Ascending aorta (tissue), 2 donors: Measurements from ENCODE around the gene AMZ2. TPM values are rescaled to one million over a fixed set of nuclear protein-coding genes. Genes with fewer than 3 reads are reported as not detected.
"Not testable (repeated sequence)": the region's sequence is repeated elsewhere in the genome, so short reads cannot be mapped to it uniquely, and the experiment has no call there.

ENCODE experiments used
- DNase-seq, 2 donors: peaks; one replicate each; pipeline ENCODE4 v3.0.0-alpha.2; 2019; ENCODE audit warnings: low spot score in 2 of 2
- H3K27ac ChIP-seq, 2 donors: fragments of 200-600 bp; sonication (generic); one replicate each; pipeline ENCODE4 v1.5.1; 2016 to 2017; ENCODE audit warnings: mild to moderate bottlenecking in 1 of 2
- H3K27me3 ChIP-seq: fragments of 200-600 bp; sonication (generic); one replicate; pipeline ENCODE4 v1.5.1; 2017
- H3K36me3 ChIP-seq, 2 donors: fragments of 200-600 bp; sonication (generic); one replicate each; pipeline ENCODE4 v1.5.1; 2016
- H3K4me1 ChIP-seq, 2 donors: fragments of 200-600 bp; sonication (generic); one replicate each; pipeline ENCODE4 v1.5.1; 2016 to 2017; ENCODE audit warnings: mild to moderate bottlenecking in 1 of 2
- H3K4me3 ChIP-seq, 2 donors: fragments of 200-600 bp; sonication (generic); one replicate each; pipeline ENCODE4 v1.5.1; 2016 to 2017; ENCODE audit warnings: mild to moderate bottlenecking in 1 of 2
- H3K9me3 ChIP-seq, 2 donors: fragments of 200-600 bp; sonication (generic); one replicate each; pipeline ENCODE4 v1.5.1; 2016
- intact Hi-C: fragments of 100-400 bp; cut with DNase I; formaldehyde crosslinking; loops from one replicate; pipeline ENCODE4 v1.15.1; 2023
- total RNA-seq: library from RNA; depleted of rRNA; stranded (reverse); fragments of >200 nt; gene quantifications from one replicate; pipeline ENCODE4 v1.1.0, GENCODE V29; 2016
- TF ChIP-seq, protein P1 (sequence below), 3 experiments: fragments of 200-600 bp in 2 of 3; fragments of 450-650 bp in 1 of 3; sonication (generic) in 2 of 3; IDR thresholded peaks; one replicate each; pipeline ENCODE4 v1.5.1; 2016 to 2019; ENCODE audit warnings: antibody characterized with exemption in 3 of 3, mild to moderate bottlenecking in 1 of 3, moderate library complexity in 1 of 3

Gene AMZ2
- total RNA-seq, 1 donor from 2014 or later, result 41.6 TPM

DNA sequence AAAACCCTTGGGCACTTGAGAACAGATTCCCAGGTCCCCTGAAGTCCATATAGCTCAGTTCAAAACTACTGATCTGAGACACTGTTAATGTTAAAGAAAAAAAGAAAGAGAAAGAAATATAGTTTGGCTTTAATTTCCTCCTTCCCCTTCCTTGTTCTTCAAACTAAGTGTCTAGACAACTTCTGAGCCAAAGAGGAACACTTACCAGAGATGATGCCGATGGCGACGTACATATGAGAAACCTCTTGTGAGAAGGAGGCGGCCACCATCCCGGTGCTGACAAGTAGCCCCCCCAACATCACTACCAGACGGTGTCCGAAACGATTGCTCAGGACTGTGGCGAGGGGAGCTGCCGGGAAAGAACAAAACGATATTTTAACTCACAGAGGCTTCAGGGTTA lies 25.9 kb downstream of the AMZ2 start:
- TF ChIP-seq, protein P1, sequence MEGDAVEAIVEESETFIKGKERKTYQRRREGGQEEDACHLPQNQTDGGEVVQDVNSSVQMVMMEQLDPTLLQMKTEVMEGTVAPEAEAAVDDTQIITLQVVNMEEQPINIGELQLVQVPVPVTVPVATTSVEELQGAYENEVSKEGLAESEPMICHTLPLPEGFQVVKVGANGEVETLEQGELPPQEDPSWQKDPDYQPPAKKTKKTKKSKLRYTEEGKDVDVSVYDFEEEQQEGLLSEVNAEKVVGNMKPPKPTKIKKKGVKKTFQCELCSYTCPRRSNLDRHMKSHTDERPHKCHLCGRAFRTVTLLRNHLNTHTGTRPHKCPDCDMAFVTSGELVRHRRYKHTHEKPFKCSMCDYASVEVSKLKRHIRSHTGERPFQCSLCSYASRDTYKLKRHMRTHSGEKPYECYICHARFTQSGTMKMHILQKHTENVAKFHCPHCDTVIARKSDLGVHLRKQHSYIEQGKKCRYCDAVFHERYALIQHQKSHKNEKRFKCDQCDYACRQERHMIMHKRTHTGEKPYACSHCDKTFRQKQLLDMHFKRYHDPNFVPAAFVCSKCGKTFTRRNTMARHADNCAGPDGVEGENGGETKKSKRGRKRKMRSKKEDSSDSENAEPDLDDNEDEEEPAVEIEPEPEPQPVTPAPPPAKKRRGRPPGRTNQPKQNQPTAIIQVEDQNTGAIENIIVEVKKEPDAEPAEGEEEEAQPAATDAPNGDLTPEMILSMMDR (IDR thresholded peaks at IDR 0.05), result no peak
- no peaks in the 10 kb centered on the region for H3K4me1 ChIP-seq
- H3K27me3 ChIP-seq, result no peaks in the 10 kb centered on the region
- no peak for DNase-seq
- H3K27ac ChIP-seq, result no peak overlapping the region
- intact Hi-C loops, result no loop called here
- no peak overlapping the region for H3K4me3 ChIP-seq
- H3K36me3 ChIP-seq, result no peaks in the 10 kb centered on the region
- peaks cover 0 to 6% of the 10 kb centered on the region in 2 donors for H3K9me3 ChIP-seq

DNA sequence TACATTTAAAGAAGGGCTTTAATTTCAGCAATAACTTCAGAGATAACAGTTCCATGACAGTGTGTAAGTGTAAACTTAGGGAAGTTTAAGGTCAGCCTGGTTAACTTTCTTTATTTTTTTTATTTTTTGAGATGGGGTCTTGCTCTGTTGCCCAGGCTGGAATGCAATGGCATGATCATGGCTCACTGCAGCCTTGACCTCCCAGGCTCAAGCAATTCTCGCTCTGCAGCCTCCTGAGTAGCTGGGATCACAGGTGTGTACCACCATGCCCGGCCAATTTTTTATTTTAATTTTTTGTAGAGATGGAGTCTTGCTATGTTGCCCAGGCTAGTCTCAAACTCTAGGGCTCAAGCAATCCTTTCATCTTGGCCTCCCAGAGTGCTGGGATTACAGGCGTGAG lies 28.5 kb downstream of the AMZ2 start:
- H3K9me3 ChIP-seq, H3K36me3 ChIP-seq, H3K27me3 ChIP-seq, intact Hi-C loops, H3K4me3 ChIP-seq, H3K4me1 ChIP-seq, H3K27ac ChIP-seq, DNase-seq: not testable (repeated sequence)

DNA sequence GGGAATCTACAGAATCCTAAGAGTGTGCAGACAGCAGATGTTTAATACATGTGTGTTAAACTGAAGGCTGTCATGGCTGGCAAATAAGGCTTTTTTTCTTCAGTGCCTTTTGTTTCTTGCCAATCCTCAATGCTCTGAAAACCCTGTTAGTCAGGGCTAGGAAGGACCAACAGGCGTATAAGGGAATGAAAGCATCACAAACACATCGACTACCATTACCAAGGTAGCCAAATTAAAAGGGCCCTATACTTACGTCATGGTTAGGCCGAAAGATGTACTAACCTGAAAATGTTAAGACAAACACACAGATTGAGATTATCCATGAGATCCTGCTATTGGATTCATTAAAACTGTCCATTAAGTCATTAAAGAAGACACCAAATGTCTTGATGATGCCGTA lies 30.0 kb downstream of the AMZ2 start:
- no peak overlapping the region for H3K27ac ChIP-seq
- H3K4me1 ChIP-seq, result no peaks in the 10 kb centered on the region
- TF ChIP-seq, protein P1 (IDR thresholded peaks at IDR 0.05), result no peak
- no peak for DNase-seq
- H3K27me3 ChIP-seq, result no peaks in the 10 kb centered on the region
- peaks cover 0 to 6% of the 10 kb centered on the region in 2 donors for H3K9me3 ChIP-seq
- no peak overlapping the region for H3K4me3 ChIP-seq
- H3K36me3 ChIP-seq, result no peaks in the 10 kb centered on the region
- intact Hi-C loops, result no loop called here

DNA sequence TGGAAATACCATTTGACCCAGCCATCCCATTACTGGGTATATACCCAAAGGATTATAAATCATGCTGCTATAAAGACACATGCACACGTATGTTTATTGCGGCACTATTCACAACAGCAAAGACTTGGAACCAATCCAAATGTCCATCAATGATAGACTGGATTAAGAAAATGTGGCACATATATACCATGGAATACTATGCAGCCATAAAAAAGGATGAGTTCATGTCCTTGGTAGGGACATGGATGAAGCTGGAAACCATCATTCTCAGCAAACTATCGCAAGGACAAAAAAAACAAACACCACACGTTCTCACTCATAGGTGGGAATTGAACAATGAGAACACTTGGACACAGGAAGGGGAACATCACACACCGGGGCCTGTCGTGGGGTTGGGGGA lies 34.1 kb downstream of the AMZ2 start:
- H3K9me3 ChIP-seq, H3K4me1 ChIP-seq, H3K27me3 ChIP-seq, DNase-seq, H3K27ac ChIP-seq, H3K36me3 ChIP-seq, intact Hi-C loops, H3K4me3 ChIP-seq: not testable (repeated sequence)

DNA sequence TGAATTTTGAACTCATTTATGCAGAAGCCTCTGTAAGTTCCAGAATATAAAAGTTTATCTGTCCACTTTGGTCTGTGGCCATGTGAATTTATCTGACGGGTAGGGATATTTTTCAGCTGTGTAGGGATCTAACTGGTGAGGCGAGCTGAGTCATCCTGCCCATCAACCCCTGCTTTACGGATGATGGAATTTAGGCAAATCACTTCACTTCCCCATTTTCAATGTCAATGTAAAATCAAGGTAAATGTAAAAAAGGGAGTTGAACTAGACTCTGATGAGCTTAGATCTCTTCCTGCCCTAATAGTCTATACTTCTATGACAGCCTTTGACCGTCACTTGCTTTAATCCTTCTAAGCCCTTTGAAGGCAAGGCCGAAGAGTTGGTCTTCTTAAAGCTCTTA lies 40.5 kb downstream of the AMZ2 start:
- TF ChIP-seq, protein P1 (IDR thresholded peaks at IDR 0.05), result no peak
- intact Hi-C loops, result no loop called here
- no peak overlapping the region for H3K27ac ChIP-seq
- no peaks in the 10 kb centered on the region for H3K36me3 ChIP-seq
- H3K27me3 ChIP-seq, result no peaks in the 10 kb centered on the region
- H3K4me1 ChIP-seq, result peaks cover 7 to 9% of the 10 kb centered on the region in 2 donors
- H3K9me3 ChIP-seq, result no peaks in the 10 kb centered on the region
- H3K4me3 ChIP-seq, result no peak overlapping the region
- DNase-seq, result peak in 1 of 2 donors; percentile 35

DNA sequence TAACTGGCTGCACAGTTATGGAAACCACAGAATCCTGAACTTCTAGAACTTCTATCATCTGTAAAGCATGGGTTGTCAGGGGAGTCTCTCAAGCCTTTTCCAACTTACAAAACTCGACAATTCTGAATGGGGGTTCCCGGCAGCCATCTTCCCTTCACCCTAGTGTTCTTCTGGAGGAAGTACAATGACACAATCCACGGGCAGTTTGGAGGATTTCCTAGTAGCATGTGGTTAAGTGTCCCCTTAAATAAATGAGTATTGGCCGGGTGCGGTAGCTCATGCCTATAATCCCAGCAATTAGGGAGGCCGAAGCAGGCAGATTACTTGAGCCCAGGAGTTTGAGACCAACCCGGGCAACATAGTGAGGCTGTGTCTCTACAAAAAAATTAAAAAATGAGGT lies 41.0 kb downstream of the AMZ2 start:
- H3K27ac ChIP-seq, result no peak overlapping the region
- TF ChIP-seq, protein P1 (IDR thresholded peaks at IDR 0.05), result peak in 1 of 3 experiments; percentile 8
- H3K27me3 ChIP-seq, result no peaks in the 10 kb centered on the region
- no peaks in the 10 kb centered on the region for H3K9me3 ChIP-seq
- H3K36me3 ChIP-seq, result no peaks in the 10 kb centered on the region
- peak in 1 of 2 donors; percentile 63 for DNase-seq
- intact Hi-C loops, result no loop called here
- H3K4me3 ChIP-seq, result no peak overlapping the region
- H3K4me1 ChIP-seq, result peaks cover 7 to 9% of the 10 kb centered on the region in 2 donors

DNA sequence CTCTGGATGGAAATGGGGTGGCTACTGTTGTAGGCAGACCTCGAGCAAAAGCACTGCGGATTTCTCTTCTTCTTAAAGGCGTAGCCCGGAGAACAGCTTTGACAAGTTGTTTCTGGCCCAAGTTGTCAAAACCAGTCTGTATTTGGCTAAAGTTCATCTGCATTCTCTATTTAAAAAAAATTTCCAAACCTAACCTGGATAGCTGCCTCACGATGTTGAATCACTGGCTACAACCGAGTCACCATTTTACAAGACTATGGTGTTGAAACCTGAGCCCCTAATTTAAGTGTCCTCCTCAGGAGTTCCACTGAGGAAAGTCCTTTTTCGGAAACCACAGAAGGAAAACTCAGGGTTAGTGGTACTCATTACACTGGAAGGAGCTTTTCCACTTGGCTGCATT lies 41.6 kb downstream of the AMZ2 start:
- peak in 1 of 2 donors; percentile 18 for DNase-seq
- no peak overlapping the region for H3K27ac ChIP-seq
- H3K9me3 ChIP-seq, result no peaks in the 10 kb centered on the region
- H3K4me3 ChIP-seq, result no peak overlapping the region
- H3K36me3 ChIP-seq, result no peaks in the 10 kb centered on the region
- H3K4me1 ChIP-seq, result peaks cover 7 to 9% of the 10 kb centered on the region in 2 donors
- intact Hi-C loops, result no loop called here
- TF ChIP-seq, protein P1 (IDR thresholded peaks at IDR 0.05), result no peak
- H3K27me3 ChIP-seq, result no peaks in the 10 kb centered on the region
